ENCODE data around the gene TIMM8B.
A peak's percentile ranks its signal among the peaks of the same experiment; 100 is the strongest.
"Not testable (repeated sequence)": the region's sequence is repeated elsewhere in the genome, so short reads cannot be mapped to it uniquely, and the experiment has no call there.

The TIMM8B gene

GRCh38 chr11:112082729-112083128 is 3.8 kb downstream of the TIMM8B start:
- DNase-seq (ENCODE audit: low read depth, low spot score): no peak

GRCh38 chr11:112073941-112074811 is 12.4 kb downstream of the TIMM8B start, which contains the start of the genes NKAPD1 and PIH1D2:
NKAPD1 (plus strand) TSS chr11:112074299; CDS start chr11:112075575, 1,276 bp downstream.
PIH1D2 (minus strand) TSS chr11:112074017; CDS start chr11:112073174, 843 bp downstream.
- DNase-seq (ENCODE audit: low read depth, low spot score): peak; percentile 72

GRCh38 chr11:112062923-112063322 is 23.6 kb downstream of the TIMM8B start:
- no peak for DNase-seq (ENCODE audit: low read depth, low spot score)

- no peak for DNase-seq (ENCODE audit: low read depth, low spot score)
Observed at GRCh38 chr11:112058103-112058502, 28.5 kb downstream of the TIMM8B start.

- DNase-seq (ENCODE audit: low read depth, low spot score): no peak
Observed at GRCh38 chr11:112057170-112057569, 29.4 kb downstream of the TIMM8B start.

GRCh38 chr11:112051768-112052167 is 34.8 kb downstream of the TIMM8B start:
- DNase-seq (ENCODE audit: low read depth, low spot score): no peak

GRCh38 chr11:112050721-112051120 is 35.8 kb downstream of the TIMM8B start:
- DNase-seq (ENCODE audit: low read depth, low spot score): no peak

GRCh38 chr11:112049777-112050176 is 36.8 kb downstream of the TIMM8B start:
- no peak for DNase-seq (ENCODE audit: low read depth, low spot score)

GRCh38 chr11:112048256-112048655 is 38.3 kb downstream of the TIMM8B start:
- DNase-seq (ENCODE audit: low read depth, low spot score): not testable (repeated sequence)

GRCh38 chr11:112046647-112047046 is 39.9 kb downstream of the TIMM8B start:
- not testable (repeated sequence) for DNase-seq (ENCODE audit: low read depth, low spot score)

- no peak for DNase-seq (ENCODE audit: low read depth, low spot score)
Observed at GRCh38 chr11:112044961-112045360, 41.6 kb downstream of the TIMM8B start.

- DNase-seq (ENCODE audit: low read depth, low spot score): no peak
Observed at GRCh38 chr11:112042961-112043304, 43.6 kb downstream of the TIMM8B start.

GRCh38 chr11:112042161-112042960 is 44.2 kb downstream of the TIMM8B start:
- no peak for DNase-seq (ENCODE audit: low read depth, low spot score)

- no peak for DNase-seq (ENCODE audit: low read depth, low spot score)
Observed at GRCh38 chr11:112037527-112037926, 49.0 kb downstream of the TIMM8B start.
